Measurements from ENCODE around the gene FAM180A.
"Not testable (repeated sequence)": the region's sequence is repeated elsewhere in the genome, so short reads cannot be mapped to it uniquely, and the experiment has no call there.

The FAM180A gene

GRCh38 chr7:135748770-135749169 is at the start of gene FAM180A:
Gene FAM180A (minus strand): TSS chr7:135748813. CDS start chr7:135748580, 233 bp downstream.
- no peak for DNase-seq

GRCh38 chr7:135798095-135798494 is 49.5 kb upstream of the FAM180A start:
- DNase-seq, result no peak

GRCh38 chr7:135795846-135796570 is 47.4 kb upstream of the FAM180A start:
- DNase-seq, result no peak

- DNase-seq, result no peak
Observed at GRCh38 chr7:135793841-135794240, 45.2 kb upstream of the FAM180A start.

- DNase-seq, result no peak
Observed at GRCh38 chr7:135792866-135793265, 44.3 kb upstream of the FAM180A start.

GRCh38 chr7:135792363-135792668 is 43.7 kb upstream of the FAM180A start:
- DNase-seq, result no peak

GRCh38 chr7:135791543-135792362 is 43.1 kb upstream of the FAM180A start:
- DNase-seq, result no peak

- DNase-seq, result no peak
Observed at GRCh38 chr7:135790371-135790977, 41.9 kb upstream of the FAM180A start.

- no peak for DNase-seq
Observed at GRCh38 chr7:135789956-135790355, 41.3 kb upstream of the FAM180A start.

- DNase-seq, result no peak
Observed at GRCh38 chr7:135789431-135789830, 40.8 kb upstream of the FAM180A start.

- DNase-seq, result no peak
Observed at GRCh38 chr7:135786911-135787310, 38.3 kb upstream of the FAM180A start.

GRCh38 chr7:135785065-135785464 is 36.5 kb upstream of the FAM180A start:
- no peak for DNase-seq

- DNase-seq, result no peak
Observed at GRCh38 chr7:135784013-135784412, 35.4 kb upstream of the FAM180A start.

GRCh38 chr7:135782801-135783200 is 34.2 kb upstream of the FAM180A start:
- no peak for DNase-seq

- no peak for DNase-seq
Observed at GRCh38 chr7:135782377-135782776, 33.8 kb upstream of the FAM180A start.

- no peak for DNase-seq
Observed at GRCh38 chr7:135777626-135778398, 29.2 kb upstream of the FAM180A start.

- not testable (repeated sequence) for DNase-seq
Observed at GRCh38 chr7:135775915-135776314, 27.3 kb upstream of the FAM180A start.

- DNase-seq, result no peak
Observed at GRCh38 chr7:135775230-135775629, 26.6 kb upstream of the FAM180A start.

GRCh38 chr7:135774284-135774683 is 25.7 kb upstream of the FAM180A start:
- DNase-seq, result no peak

GRCh38 chr7:135773464-135773863 is 24.9 kb upstream of the FAM180A start:
- no peak for DNase-seq

GRCh38 chr7:135772639-135773222 is 24.1 kb upstream of the FAM180A start:
- DNase-seq, result no peak

- DNase-seq, result no peak
Observed at GRCh38 chr7:135771961-135772638, 23.5 kb upstream of the FAM180A start.

Data from stimulated activated naive CD4-positive, alpha-beta T cell (primary cell).